OCI-LY1 (cell line): ENCODE measurements around the gene F7.

Experiments
- EZH2 ChIP-seq: fragments of 200-600 bp; sonication (generic), shearing (Covaris generic); IDR thresholded peaks from 2 replicates; pipeline ENCODE4 v1.8.0; 2017; ENCODE audit warnings: borderline replicate concordance, mixed run types, mild to moderate bottlenecking, antibody characterized with exemption, low read length, moderate library complexity, mixed read lengths
- TF ChIP-seq, protein P1 (sequence below): fragments of 200-600 bp; sonication (generic), shearing (Covaris generic); IDR thresholded peaks from 2 replicates; pipeline ENCODE4 v1.5.1; 2017; ENCODE audit warnings: mild to moderate bottlenecking, antibody characterized with exemption, low read length, moderate library complexity, mixed read lengths

- TF ChIP-seq, protein P1, sequence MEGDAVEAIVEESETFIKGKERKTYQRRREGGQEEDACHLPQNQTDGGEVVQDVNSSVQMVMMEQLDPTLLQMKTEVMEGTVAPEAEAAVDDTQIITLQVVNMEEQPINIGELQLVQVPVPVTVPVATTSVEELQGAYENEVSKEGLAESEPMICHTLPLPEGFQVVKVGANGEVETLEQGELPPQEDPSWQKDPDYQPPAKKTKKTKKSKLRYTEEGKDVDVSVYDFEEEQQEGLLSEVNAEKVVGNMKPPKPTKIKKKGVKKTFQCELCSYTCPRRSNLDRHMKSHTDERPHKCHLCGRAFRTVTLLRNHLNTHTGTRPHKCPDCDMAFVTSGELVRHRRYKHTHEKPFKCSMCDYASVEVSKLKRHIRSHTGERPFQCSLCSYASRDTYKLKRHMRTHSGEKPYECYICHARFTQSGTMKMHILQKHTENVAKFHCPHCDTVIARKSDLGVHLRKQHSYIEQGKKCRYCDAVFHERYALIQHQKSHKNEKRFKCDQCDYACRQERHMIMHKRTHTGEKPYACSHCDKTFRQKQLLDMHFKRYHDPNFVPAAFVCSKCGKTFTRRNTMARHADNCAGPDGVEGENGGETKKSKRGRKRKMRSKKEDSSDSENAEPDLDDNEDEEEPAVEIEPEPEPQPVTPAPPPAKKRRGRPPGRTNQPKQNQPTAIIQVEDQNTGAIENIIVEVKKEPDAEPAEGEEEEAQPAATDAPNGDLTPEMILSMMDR, result no peak
- TF ChIP-seq EZH2, result no peak
Observed at GRCh38 chr13:113063091-113063491, 42.5 kb upstream of the F7 start.
